CD4-positive, alpha-beta T cell (primary cell): ENCODE data around the gene KIDINS220. TPM values are rescaled to one million over a fixed set of nuclear protein-coding genes. Genes with fewer than 3 reads are reported as not detected.

ENCODE experiments used
- ATAC-seq: fragments of 200-7000 bp; cut with Tn5 transposase; one replicate; pipeline ENCODE4 v1.10.0; 2022; ENCODE audit warnings: mild to moderate bottlenecking; ENCODE audit not compliant: poor library complexity
- CTCF ChIA-PET: fragments of 350-600 bp; sonication (Branson Sonifier 250); formaldehyde crosslinking; loops from one replicate; lab custom pipeline; 2021; ENCODE audit warnings: antibody characterized with exemption, inconsistent platforms; lab: Charles Lee
- POLR2A ChIA-PET: fragments of 350-600 bp; sonication (Branson Sonifier 250); formaldehyde crosslinking; loops from one replicate; lab custom pipeline; 2021; ENCODE audit warnings: antibody characterized with exemption, inconsistent platforms; lab: Charles Lee
- DNase-seq, 14 experiments: peaks; one replicate each; pipeline ENCODE4 v3.0.0-alpha.2; 2013 to 2020; ENCODE audit warnings: mixed read lengths in 2 of 14
- H3K27ac ChIP-seq, 2 donors: one replicate each; pipeline versions ENCODE4 v1.5.1 to v1.7.0; 2013; ENCODE audit warnings: low read length in 2 of 2, low read depth in 1 of 2, mild to moderate bottlenecking in 1 of 2
- H3K27me3 ChIP-seq, 2 experiments: 1 replicate in 1 of 2; 2 replicates in 1 of 2; pipeline versions ENCODE4 v1.6.1 to v1.7.0; 2013; ENCODE audit warnings: low read length in 2 of 2, control low read depth in 1 of 2, mild to moderate bottlenecking in 1 of 2, moderate library complexity in 1 of 2; ENCODE audit not compliant: insufficient read depth in 2 of 2, control insufficient read depth in 1 of 2
- H3K36me3 ChIP-seq: one replicate; pipeline ENCODE4 v1.6.1; 2013; ENCODE audit warnings: low read length, control low read depth; ENCODE audit not compliant: insufficient read depth
- H3K4me1 ChIP-seq: one replicate; pipeline ENCODE4 v1.6.1; 2013; ENCODE audit warnings: low read length, control low read depth; ENCODE audit not compliant: insufficient read depth
- H3K4me3 ChIP-seq: one replicate; pipeline ENCODE4 v1.5.1; 2013; ENCODE audit warnings: mild to moderate bottlenecking, low read length, moderate library complexity
- H3K9me3 ChIP-seq, 2 experiments: 1 replicate in 1 of 2; 2 replicates in 1 of 2; pipeline versions ENCODE4 v1.6.1 to v1.7.0; 2013; ENCODE audit warnings: low read length in 2 of 2, mild to moderate bottlenecking in 2 of 2, control low read depth in 1 of 2, moderate library complexity in 1 of 2; ENCODE audit not compliant: control insufficient read depth in 1 of 2, insufficient read depth in 1 of 2
- H3K27ac Mint-ChIP-seq: one replicate; pipeline ENCODE4 v1.8.0; 2020; ENCODE audit warnings: mixed read lengths
- H3K27me3 Mint-ChIP-seq: one replicate; pipeline ENCODE4 v1.8.0; 2021; ENCODE audit warnings: mixed read lengths
- H3K36me3 Mint-ChIP-seq: one replicate; pipeline ENCODE4 v1.8.0; 2021; ENCODE audit warnings: low read depth, mixed read lengths
- H3K4me1 Mint-ChIP-seq: one replicate; pipeline ENCODE4 v1.8.0; 2021; ENCODE audit warnings: low read depth, mixed read lengths
- H3K4me3 Mint-ChIP-seq: one replicate; pipeline ENCODE4 v1.8.0; 2020; ENCODE audit warnings: mild to moderate bottlenecking, mixed read lengths
- H3K9me3 Mint-ChIP-seq: one replicate; pipeline ENCODE4 v1.8.0; 2020; ENCODE audit warnings: mixed read lengths
- CTCF ChIP-seq: fragments of 200-600 bp; IDR thresholded peaks from one replicate; pipeline ENCODE4 v1.8.0; 2022; ENCODE audit warnings: antibody characterized with exemption, mild to moderate bottlenecking
- intact Hi-C, 2 experiments: fragments of 100-400 bp; cut with DNase I in 1 of 2; cut with micrococcal nuclease in 1 of 2; formaldehyde crosslinking; loops; one replicate each; pipeline versions ENCODE4 v1.15.1 to v1.9.0; 2023 to 2025; cut with DNase I, micrococcal nuclease
- total RNA-seq, 174 experiments: library from RNA in 2 of 174; stranded (reverse) in 2 of 174; gene quantifications; one replicate each; pipeline ENCODE4 v1.2.3 and lab custom pipeline; 2021 to 2026

KIDINS220 gene
- total RNA-seq, 2 experiments from 2014 or later, result 29.3 to 31.4 TPM

- H3K9me3 Mint-ChIP-seq, result no peaks in the 10 kb centered on the region
- no peaks in the 10 kb centered on the region for H3K4me1 ChIP-seq
- no peaks in the 10 kb centered on the region for H3K36me3 Mint-ChIP-seq
- TF ChIP-seq CTCF, result no peak
- DNase-seq, result no peak
- peaks cover 0 to 8% of the 10 kb centered on the region in 2 experiments for H3K9me3 ChIP-seq
- no peaks in the 10 kb centered on the region for H3K4me1 Mint-ChIP-seq
- ATAC-seq, result no peak
- no peaks in the 10 kb centered on the region for H3K27me3 ChIP-seq
- ChIA-PET CTCF (no interaction called here), POLR2A (no interaction called here)
- H3K27me3 Mint-ChIP-seq, result peaks cover 16% of the 10 kb centered on the region
- no peak overlapping the region for H3K4me3 ChIP-seq
- H3K36me3 ChIP-seq, result no peaks in the 10 kb centered on the region
- intact Hi-C loops, result no loop called here
- H3K27ac Mint-ChIP-seq, result no peak overlapping the region
- H3K4me3 Mint-ChIP-seq, result no peak overlapping the region
- H3K27ac ChIP-seq, result no peak overlapping the region
Measured at GRCh38 chr2:8709611-8710010, 127.8 kb downstream of the KIDINS220 start.

- ATAC-seq (no peak), DNase-seq (no peak)
- Histone ChIP-seq H3K27ac (no peak overlapping the region), H3K27me3 (no peaks in the 10 kb centered on the region), H3K9me3 (no peaks in the 10 kb centered on the region), H3K36me3 (no peaks in the 10 kb centered on the region), H3K4me3 (no peak overlapping the region), H3K4me1 (no peaks in the 10 kb centered on the region)
- Mint-ChIP-seq H3K27me3 (no peaks in the 10 kb centered on the region), H3K36me3 (no peaks in the 10 kb centered on the region), H3K4me3 (no peak overlapping the region), H3K27ac (no peak overlapping the region), H3K4me1 (no peaks in the 10 kb centered on the region), H3K9me3 (no peaks in the 10 kb centered on the region)
- CTCF ChIA-PET, result no interaction called here
- intact Hi-C loops, result no loop called here
- TF ChIP-seq CTCF, result no peak
- POLR2A ChIA-PET, result no interaction called here
Measured at GRCh38 chr2:8704906-8705305, 132.5 kb downstream of the KIDINS220 start.

GRCh38 chr2:8701681-8702379 is 135.6 kb downstream of the KIDINS220 start:
- CTCF ChIA-PET, result no interaction called here
- POLR2A ChIA-PET, result no interaction called here

More at GRCh38 chr2:8701681-8702379, 135.6 kb downstream of the KIDINS220 start:
- Mint-ChIP-seq H3K4me3 (no peak overlapping the region), H3K27me3 (no peaks in the 10 kb centered on the region), H3K27ac (no peak overlapping the region), H3K36me3 (no peaks in the 10 kb centered on the region), H3K9me3 (no peaks in the 10 kb centered on the region), H3K4me1 (no peaks in the 10 kb centered on the region)
- H3K36me3 ChIP-seq, result no peaks in the 10 kb centered on the region
- H3K9me3 ChIP-seq, result no peaks in the 10 kb centered on the region
- H3K4me1 ChIP-seq, result no peaks in the 10 kb centered on the region
- no peak overlapping the region for H3K27ac ChIP-seq
- intact Hi-C loops, result no loop called here
- no peak overlapping the region for H3K4me3 ChIP-seq
- no peaks in the 10 kb centered on the region for H3K27me3 ChIP-seq
- TF ChIP-seq CTCF, result no peak
- ATAC-seq (no peak), DNase-seq (no peak)
